ENCODE data around the gene TENT4B.
A peak's percentile ranks its signal among the peaks of the same experiment; 100 is the strongest.

Gene TENT4B

DNA sequence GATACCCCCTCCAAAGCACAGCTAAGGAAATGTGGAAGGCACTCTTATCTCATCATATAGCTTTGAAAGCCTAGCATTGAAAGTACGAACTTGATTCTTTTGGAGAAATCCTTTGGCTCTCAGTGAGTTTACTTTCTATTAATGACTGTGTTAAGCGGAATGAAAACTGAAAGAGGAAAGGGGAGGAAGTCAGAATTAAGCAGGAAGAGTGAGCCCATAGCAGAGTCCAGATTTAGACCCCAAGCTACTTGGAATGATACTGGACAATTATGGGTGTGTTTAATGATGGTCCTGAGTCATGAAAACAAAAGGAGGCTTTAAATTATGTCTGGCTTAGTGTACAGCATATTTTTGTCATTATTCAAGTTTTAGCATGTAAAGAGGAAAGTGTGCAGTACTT is 42.2 kb downstream of the TENT4B start:
- DNase-seq (ENCODE audit: low read depth) = no peak
- H3K4me3 ChIP-seq (replicated peaks; ENCODE audit: low read depth, low read length) = no peak overlapping the region
- TF ChIP-seq, protein P1, sequence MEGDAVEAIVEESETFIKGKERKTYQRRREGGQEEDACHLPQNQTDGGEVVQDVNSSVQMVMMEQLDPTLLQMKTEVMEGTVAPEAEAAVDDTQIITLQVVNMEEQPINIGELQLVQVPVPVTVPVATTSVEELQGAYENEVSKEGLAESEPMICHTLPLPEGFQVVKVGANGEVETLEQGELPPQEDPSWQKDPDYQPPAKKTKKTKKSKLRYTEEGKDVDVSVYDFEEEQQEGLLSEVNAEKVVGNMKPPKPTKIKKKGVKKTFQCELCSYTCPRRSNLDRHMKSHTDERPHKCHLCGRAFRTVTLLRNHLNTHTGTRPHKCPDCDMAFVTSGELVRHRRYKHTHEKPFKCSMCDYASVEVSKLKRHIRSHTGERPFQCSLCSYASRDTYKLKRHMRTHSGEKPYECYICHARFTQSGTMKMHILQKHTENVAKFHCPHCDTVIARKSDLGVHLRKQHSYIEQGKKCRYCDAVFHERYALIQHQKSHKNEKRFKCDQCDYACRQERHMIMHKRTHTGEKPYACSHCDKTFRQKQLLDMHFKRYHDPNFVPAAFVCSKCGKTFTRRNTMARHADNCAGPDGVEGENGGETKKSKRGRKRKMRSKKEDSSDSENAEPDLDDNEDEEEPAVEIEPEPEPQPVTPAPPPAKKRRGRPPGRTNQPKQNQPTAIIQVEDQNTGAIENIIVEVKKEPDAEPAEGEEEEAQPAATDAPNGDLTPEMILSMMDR (IDR thresholded peaks at IDR 0.05; ENCODE audit: low read length, missing control alignments) = no peak

DNA sequence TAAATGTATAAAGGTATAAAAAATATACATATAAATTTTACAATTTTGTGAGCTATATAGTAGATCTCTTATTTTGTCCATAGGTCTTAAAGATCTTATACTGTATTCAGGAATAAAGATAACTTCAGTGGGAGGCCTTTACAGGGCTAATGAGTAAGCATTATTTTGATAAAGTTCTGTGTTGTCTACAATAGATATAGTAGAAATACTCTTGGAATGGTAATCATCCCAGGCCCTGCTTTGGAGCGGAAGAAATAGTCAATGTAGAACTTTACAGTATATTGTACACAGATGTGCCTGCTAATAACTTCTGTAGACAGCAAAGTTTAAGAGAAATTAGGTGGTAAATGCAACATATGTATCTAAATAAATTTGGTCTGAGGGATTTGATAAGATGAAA is 42.6 kb downstream of the TENT4B start:
- TF ChIP-seq, protein P1 (IDR thresholded peaks at IDR 0.05; ENCODE audit: low read length, missing control alignments) = no peak
- no peak overlapping the region for H3K4me3 ChIP-seq (replicated peaks; ENCODE audit: low read depth, low read length)
- no peak for DNase-seq (ENCODE audit: low read depth)

DNA sequence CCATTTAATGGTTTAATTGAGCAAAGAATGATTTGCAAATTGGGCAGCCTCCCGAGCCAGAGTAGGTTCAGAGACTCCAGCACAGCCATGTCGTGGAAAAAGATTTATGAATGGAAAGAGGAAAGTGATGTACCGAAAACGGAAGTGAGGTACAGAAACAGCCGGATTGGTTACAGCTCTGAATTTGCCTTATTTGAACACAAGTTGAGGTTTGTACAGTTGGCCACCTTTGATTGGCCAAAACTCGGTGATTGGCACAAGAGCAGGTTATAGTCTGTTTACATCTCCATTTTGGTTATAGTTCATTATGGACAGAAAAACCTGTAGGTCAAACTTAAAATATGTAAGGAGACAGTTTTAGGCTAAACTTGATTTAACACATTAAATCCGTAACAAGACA is 44.5 kb downstream of the TENT4B start:
- no peak overlapping the region for H3K4me3 ChIP-seq (replicated peaks; ENCODE audit: low read depth, low read length)
- no peak for DNase-seq (ENCODE audit: low read depth)
- TF ChIP-seq, protein P1 (IDR thresholded peaks at IDR 0.05; ENCODE audit: low read length, missing control alignments) = no peak

DNA sequence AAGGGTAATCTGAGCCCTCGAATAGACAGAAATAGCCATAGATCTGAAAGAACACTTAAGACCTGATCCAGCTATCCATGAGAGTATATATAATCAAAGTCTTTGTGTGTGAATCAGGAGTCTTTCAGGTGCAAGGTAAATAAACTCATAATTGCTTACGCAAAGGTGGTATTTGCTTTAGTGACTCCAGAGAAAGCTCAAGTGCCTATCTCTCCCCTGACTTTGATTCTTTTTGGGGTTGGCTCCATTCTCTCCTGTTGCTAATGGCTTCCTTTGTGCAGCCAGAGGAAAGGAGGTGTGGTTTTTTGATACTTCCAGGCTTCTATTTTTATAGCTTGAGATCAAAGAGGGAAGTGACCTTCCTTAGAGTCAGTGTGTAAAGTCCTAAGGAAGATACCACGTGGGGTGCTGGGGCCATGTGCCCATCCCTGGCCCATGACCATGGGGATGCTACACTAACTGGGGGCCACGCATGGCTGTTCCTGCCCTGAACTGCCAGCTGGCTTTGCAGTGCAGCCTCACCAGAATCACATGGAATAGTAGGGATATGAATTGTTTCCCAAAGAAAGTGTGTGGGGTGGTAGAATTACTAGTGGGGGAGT is 45.8 kb downstream of the TENT4B start:
- TF ChIP-seq, protein P1 (IDR thresholded peaks at IDR 0.05; ENCODE audit: low read length, missing control alignments) = no peak
- H3K4me3 ChIP-seq (replicated peaks; ENCODE audit: low read depth, low read length) = no peak overlapping the region
- no peak for DNase-seq (ENCODE audit: low read depth)

DNA sequence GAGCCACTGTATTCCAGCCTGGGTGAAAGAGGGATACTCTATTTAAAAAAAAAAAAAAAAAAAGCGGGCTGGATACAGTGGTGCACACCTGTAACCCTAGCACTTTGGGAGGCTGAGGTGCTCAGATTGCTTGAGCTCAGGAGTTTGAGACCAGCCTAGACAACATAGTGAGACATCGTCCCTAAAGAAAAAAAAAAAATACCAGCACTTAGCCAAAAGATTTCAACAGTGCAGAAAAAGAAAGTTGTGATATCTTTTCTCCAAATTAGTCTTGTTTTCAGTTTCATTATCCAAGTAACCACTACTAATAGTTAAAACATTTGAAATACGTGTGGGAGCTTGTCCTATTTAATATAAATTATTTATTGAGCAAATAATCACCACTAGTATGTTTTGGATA is 48.7 kb downstream of the TENT4B start:
- TF ChIP-seq, protein P1 (IDR thresholded peaks at IDR 0.05; ENCODE audit: low read length, missing control alignments) = no peak
- no peak for DNase-seq (ENCODE audit: low read depth)
- H3K4me3 ChIP-seq (replicated peaks; ENCODE audit: low read depth, low read length) = no peak overlapping the region

DNA sequence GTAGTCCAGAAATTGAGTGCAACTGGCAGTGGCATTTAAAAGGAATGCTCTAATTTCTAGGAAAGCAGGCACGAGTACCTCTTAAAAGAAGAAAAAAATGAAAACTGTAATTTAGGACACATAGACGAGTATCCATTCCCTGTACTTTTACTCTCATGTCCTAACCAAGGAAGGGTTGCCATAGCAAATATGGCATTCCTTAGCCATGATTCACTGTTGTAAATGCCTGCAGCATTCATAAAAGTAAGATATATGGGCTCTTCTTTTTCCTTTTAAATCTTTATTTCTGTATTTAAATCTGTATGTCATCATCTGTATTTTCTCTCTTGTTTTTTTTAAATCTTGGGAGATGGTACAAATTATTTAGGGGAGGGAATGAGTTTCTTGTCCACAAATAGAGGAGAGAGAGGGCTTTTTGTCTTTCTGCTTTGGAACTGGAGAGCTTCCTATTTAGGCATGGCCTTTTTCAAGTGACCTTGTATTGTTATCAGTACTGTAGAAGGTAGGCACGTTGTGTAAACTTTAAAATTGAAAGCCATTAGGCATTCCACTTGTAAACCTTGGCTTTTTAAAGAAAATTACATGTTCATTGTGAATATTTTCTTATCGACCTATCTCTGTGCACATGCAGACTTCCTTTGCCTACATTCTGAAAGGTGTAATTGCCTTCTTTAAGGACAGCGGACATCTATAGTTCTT is 50.0 kb downstream of the TENT4B start:
- TF ChIP-seq, protein P1 (IDR thresholded peaks at IDR 0.05; ENCODE audit: low read length, missing control alignments) = no peak
- H3K4me3 ChIP-seq (replicated peaks; ENCODE audit: low read depth, low read length) = peak overlapping the region; percentile 34
- peak; percentile 95 for DNase-seq (ENCODE audit: low read depth)

DNA sequence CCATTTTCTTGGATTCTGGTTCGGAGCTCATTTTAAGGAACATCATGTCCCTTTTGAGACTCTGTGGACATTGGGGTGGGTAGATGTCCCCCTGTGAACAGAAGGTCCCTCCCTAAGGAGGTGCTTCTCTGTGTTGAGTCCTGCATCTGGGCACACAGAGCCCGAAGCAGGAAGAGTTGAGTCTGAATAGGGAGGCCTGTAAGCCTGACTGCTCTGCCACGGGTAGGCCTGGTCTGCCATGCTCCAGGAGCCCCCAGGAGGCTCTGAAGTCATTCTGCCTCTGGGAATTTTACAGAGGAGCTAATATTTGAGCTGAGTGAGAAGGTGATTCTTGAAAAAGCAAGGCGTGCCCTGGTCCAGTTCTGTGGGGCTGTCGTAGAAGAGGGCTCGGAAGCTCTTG is 50.6 kb downstream of the TENT4B start:
- no peak for DNase-seq (ENCODE audit: low read depth)
- TF ChIP-seq, protein P1 (IDR thresholded peaks at IDR 0.05; ENCODE audit: low read length, missing control alignments) = no peak
- no peak overlapping the region for H3K4me3 ChIP-seq (replicated peaks; ENCODE audit: low read depth, low read length)

Data from fibroblast of pulmonary artery (primary cell).